HEK293 (cell line): Measurements from ENCODE around the gene NFE2L3.

Source experiments
- CTCF ChIA-PET: fragments of 350-600 bp; formaldehyde crosslinking; extraction: SDS; loops from one replicate; lab custom pipeline; 2021; ENCODE audit warnings: antibody characterized with exemption; lab: Yijun Ruan, JAX
- POLR2A ChIA-PET: fragments of 300-600 bp; formaldehyde crosslinking; extraction: SDS; loops from one replicate; lab custom pipeline; 2020; ENCODE audit warnings: antibody characterized with exemption, inconsistent platforms; lab: Yijun Ruan, JAX
- H3K27ac ChIP-seq: fragments of 200-500 bp; sonication (Bioruptor generic); 2 replicates; pipeline ENCODE4 v1.5.1; 2014; ENCODE audit warnings: low read depth, low read length, control low read depth, inconsistent platforms; ENCODE audit errors: extremely low read depth
- H3K36me3 ChIP-seq, 2 experiments: fragments of 200-500 bp in 1 of 2; sonication (Bioruptor generic) in 1 of 2; 1 replicate in 1 of 2; 2 replicates in 1 of 2; pipeline ENCODE4 v1.5.1; 2014 to 2017; ENCODE audit warnings: inconsistent platforms in 2 of 2, low read length in 2 of 2; ENCODE audit not compliant: control insufficient read depth in 2 of 2, insufficient read depth in 1 of 2
- H3K4me1 ChIP-seq: fragments of 200-500 bp; sonication (Bioruptor generic); 2 replicates; pipeline ENCODE4 v1.5.1; 2014; ENCODE audit warnings: mild to moderate bottlenecking, low read length, inconsistent platforms; ENCODE audit not compliant: control insufficient read depth, insufficient read depth
- H3K4me3 ChIP-seq: 2 replicates; pipeline ENCODE4 v1.5.1; 2011; ENCODE audit warnings: low read depth, mild to moderate bottlenecking, control low read depth, low read length, moderate library complexity
- H3K9me3 ChIP-seq: fragments of 200-500 bp; sonication (Bioruptor generic); 2 replicates; pipeline ENCODE4 v1.5.1; 2014; ENCODE audit warnings: low read depth, low read length, inconsistent platforms; ENCODE audit not compliant: control insufficient read depth, insufficient read depth
- ATF2 ChIP-seq: fragments of 450-650 bp; formaldehyde crosslinking; IDR thresholded peaks from 2 replicates; pipeline ENCODE4 v1.5.1; 2016; ENCODE audit warnings: missing biosample characterization, missing genetic modification characterization, low read depth
- HOXC10 ChIP-seq: sonication (generic); formaldehyde crosslinking; IDR thresholded peaks from 2 replicates; pipeline ENCODE4 v1.8.1; 2023; ENCODE audit warnings: mild to moderate bottlenecking, missing genetic modification reagents
- IKZF3 ChIP-seq: fragments of 450-650 bp; IDR thresholded peaks from 2 replicates; pipeline ENCODE4 v1.5.0; 2018; ENCODE audit warnings: missing biosample characterization, mild to moderate bottlenecking, missing genetic modification characterization, moderate library complexity
- OVOL3 ChIP-seq: fragments of 450-650 bp; formaldehyde crosslinking; IDR thresholded peaks from 2 replicates; pipeline ENCODE4 v1.5.1; 2016; ENCODE audit warnings: missing biosample characterization, missing genetic modification characterization
- PRDM6 ChIP-seq: fragments of 450-650 bp; formaldehyde crosslinking; IDR thresholded peaks from 2 replicates; pipeline ENCODE4 v1.5.1; 2017; ENCODE audit warnings: missing biosample characterization, missing genetic modification characterization
- SCRT1 ChIP-seq: fragments of 450-650 bp; formaldehyde crosslinking; IDR thresholded peaks from 2 replicates; pipeline ENCODE4 v1.5.1; 2016; ENCODE audit warnings: missing biosample characterization, missing genetic modification characterization, borderline replicate concordance
- ZNF354C ChIP-seq: fragments of 450-650 bp; formaldehyde crosslinking; IDR thresholded peaks from 2 replicates; pipeline ENCODE4 v1.5.1; 2016; ENCODE audit warnings: missing biosample characterization, missing genetic modification characterization, low read depth, borderline replicate concordance
- ZNF37A ChIP-seq: fragments of 450-650 bp; IDR thresholded peaks from 2 replicates; pipeline ENCODE4 v1.5.1; 2018; ENCODE audit warnings: missing biosample characterization, missing genetic modification characterization
- ZNF580 ChIP-seq: fragments of 450-650 bp; formaldehyde crosslinking; IDR thresholded peaks from 2 replicates; pipeline ENCODE4 v1.5.1; 2016; ENCODE audit warnings: missing biosample characterization, missing genetic modification characterization
- ZNF629 ChIP-seq: fragments of 450-650 bp; formaldehyde crosslinking; IDR thresholded peaks from 2 replicates; pipeline ENCODE4 v1.5.1; 2017; ENCODE audit warnings: missing biosample characterization, missing genetic modification characterization
- ZNF654 ChIP-seq: fragments of 450-650 bp; formaldehyde crosslinking; IDR thresholded peaks from 2 replicates; pipeline ENCODE4 v1.5.1; 2016; ENCODE audit warnings: low read depth, missing biosample characterization, missing genetic modification characterization
- ZNF677 ChIP-seq: fragments of 450-650 bp; IDR thresholded peaks from 2 replicates; pipeline ENCODE4 v1.5.0; 2018; ENCODE audit warnings: missing biosample characterization, mild to moderate bottlenecking, missing genetic modification characterization, moderate library complexity
- ZNF777 ChIP-seq: fragments of 450-650 bp; formaldehyde crosslinking; IDR thresholded peaks from 2 replicates; pipeline ENCODE4 v1.5.1; 2017; ENCODE audit warnings: missing biosample characterization, missing genetic modification characterization, borderline replicate concordance
- ZNF785 ChIP-seq: fragments of 450-650 bp; formaldehyde crosslinking; IDR thresholded peaks from 2 replicates; pipeline ENCODE4 v1.5.1; 2016; ENCODE audit warnings: missing biosample characterization, missing genetic modification characterization
- ZSCAN16 ChIP-seq: fragments of 450-650 bp; formaldehyde crosslinking; IDR thresholded peaks from 2 replicates; pipeline ENCODE4 v1.5.1; 2016; ENCODE audit warnings: missing biosample characterization, missing genetic modification characterization
- ZXDB ChIP-seq: fragments of 450-650 bp; formaldehyde crosslinking; IDR thresholded peaks from 2 replicates; pipeline ENCODE4 v1.5.1; 2016; ENCODE audit warnings: missing biosample characterization, missing genetic modification characterization
- TF ChIP-seq, protein P1 (sequence below): fragments of 450-650 bp; formaldehyde crosslinking; IDR thresholded peaks from 2 replicates; pipeline ENCODE4 v1.5.1; 2016; ENCODE audit warnings: missing biosample characterization, missing genetic modification characterization, borderline replicate concordance

The NFE2L3 gene

GRCh38 chr7:26185844-26186180 lies 33.8 kb downstream of the NFE2L3 start:
- TF ChIP-seq ZXDB = no peak
- no peak for TF ChIP-seq ZNF777 (tag by site-specific recombination)
- TF ChIP-seq ZNF785 (tag by site-specific recombination) = no peak
- no peak for TF ChIP-seq OVOL3 (tag by site-specific recombination)
- no peak for TF ChIP-seq ZNF654
- TF ChIP-seq, protein P1, sequence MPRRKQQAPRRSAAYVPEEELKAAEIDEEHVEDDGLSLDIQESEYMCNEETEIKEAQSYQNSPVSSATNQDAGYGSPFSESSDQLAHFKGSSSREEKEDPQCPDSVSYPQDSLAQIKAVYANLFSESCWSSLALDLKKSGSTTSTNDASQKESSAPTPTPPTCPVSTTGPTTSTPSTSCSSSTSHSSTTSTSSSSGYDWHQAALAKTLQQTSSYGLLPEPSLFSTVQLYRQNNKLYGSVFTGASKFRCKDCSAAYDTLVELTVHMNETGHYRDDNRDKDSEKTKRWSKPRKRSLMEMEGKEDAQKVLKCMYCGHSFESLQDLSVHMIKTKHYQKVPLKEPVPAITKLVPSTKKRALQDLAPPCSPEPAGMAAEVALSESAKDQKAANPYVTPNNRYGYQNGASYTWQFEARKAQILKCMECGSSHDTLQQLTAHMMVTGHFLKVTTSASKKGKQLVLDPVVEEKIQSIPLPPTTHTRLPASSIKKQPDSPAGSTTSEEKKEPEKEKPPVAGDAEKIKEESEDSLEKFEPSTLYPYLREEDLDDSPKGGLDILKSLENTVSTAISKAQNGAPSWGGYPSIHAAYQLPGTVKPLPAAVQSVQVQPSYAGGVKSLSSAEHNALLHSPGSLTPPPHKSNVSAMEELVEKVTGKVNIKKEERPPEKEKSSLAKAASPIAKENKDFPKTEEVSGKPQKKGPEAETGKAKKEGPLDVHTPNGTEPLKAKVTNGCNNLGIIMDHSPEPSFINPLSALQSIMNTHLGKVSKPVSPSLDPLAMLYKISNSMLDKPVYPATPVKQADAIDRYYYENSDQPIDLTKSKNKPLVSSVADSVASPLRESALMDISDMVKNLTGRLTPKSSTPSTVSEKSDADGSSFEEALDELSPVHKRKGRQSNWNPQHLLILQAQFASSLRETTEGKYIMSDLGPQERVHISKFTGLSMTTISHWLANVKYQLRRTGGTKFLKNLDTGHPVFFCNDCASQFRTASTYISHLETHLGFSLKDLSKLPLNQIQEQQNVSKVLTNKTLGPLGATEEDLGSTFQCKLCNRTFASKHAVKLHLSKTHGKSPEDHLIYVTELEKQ = no peak
- no peak for TF ChIP-seq HOXC10 (CRISPR knock-in tag)
- no peaks in the 10 kb centered on the region; the same call in 1 of the 2 replicates for H3K4me1 ChIP-seq
- peaks cover 20 to 31% of the 10 kb centered on the region in 2 experiments; a peak in 2 of 3 replicates for H3K36me3 ChIP-seq
- H3K27ac ChIP-seq = no peak overlapping the region
- POLR2A ChIA-PET = interaction anchor here (0.7 kb wide), 1 partner anchor 9 kb away, joined by 6 read pairs; no protein-coding TSS in a partner anchor
- no peaks in the 10 kb centered on the region for H3K9me3 ChIP-seq
- CTCF ChIA-PET = interaction anchor here (0.7 kb wide), 1 partner anchor 102 kb away, joined by 4 read pairs; no protein-coding TSS in a partner anchor
- no peak overlapping the region for H3K4me3 ChIP-seq

DNA sequence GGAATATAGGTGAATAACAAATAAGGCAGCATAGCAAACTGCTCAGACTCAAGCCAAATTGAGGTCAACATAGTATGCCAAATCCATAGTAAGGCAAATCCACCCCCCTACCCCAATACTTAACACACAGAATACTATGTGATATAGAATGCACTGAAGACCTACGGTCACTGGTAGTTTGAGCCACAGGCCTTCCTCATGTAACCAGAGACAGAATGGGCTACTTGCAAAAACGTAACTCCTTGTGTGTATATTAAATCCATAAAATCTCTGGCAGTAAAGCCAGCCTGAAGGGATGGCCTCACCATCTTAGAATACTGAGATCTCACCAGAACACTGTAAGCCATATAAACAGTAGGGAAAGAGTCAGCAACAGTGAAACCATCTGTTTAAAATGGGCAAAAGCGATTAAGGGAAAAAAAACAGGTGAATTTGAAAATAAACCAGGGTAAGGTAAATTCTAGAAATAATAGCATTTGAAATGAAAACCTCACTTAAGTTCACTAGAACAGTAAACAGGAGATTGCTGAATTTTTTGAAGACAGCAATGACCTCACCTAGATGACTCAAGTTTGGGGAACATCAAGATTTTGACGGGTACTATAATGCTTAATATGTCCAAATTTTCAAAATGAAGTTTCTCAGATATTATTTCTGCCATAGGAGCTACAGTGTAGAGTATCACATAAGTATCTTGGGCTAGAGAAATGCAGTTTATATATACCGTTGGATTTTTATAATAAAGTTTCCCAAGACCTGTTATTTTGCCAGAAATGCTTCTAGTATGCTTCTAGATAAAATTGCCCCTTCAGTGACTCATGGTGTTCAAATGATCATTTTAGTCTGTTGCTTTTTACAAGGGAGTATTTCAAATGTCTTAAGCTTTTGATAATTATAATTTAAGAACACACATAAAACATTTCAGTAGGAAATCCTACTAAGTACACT lies 34.6 kb downstream of the NFE2L3 start:
- CTCF ChIA-PET = interaction anchor here (0.6 to 0.8 kb wide), 2 partner anchors 96 to 294 kb away, joined by 3 to 4 read pairs; no protein-coding TSS in a partner anchor
- H3K27ac ChIP-seq = no peak overlapping the region

More for the DNA sequence above, 34.6 kb downstream of the NFE2L3 start:
- no peak overlapping the region for H3K4me3 ChIP-seq
- peaks cover 28 to 39% of the 10 kb centered on the region in 2 experiments for H3K36me3 ChIP-seq
- H3K9me3 ChIP-seq = no peaks in the 10 kb centered on the region
- TF ChIP-seq ZNF37A (tag by site-specific recombination) (no peak), SCRT1 (tag by site-specific recombination) (peak; percentile 14; the same call in 1 of the 2 replicates), ZNF580 (tag by site-specific recombination) (no peak), IKZF3 (tag by site-specific recombination) (0 out of 2 replicates have a peak, but pooled peaks have one; percentile 29), ZNF677 (tag by site-specific recombination) (no peak), ZNF354C (no peak), PRDM6 (tag by site-specific recombination) (peak; percentile 24), ZSCAN16 (tag by site-specific recombination) (no peak), ZNF629 (tag by site-specific recombination) (peak; percentile 36; the same call in 1 of the 2 replicates), ATF2 (tag by site-specific recombination) (0 out of 2 replicates have a peak, but pooled peaks have one; percentile 6)
- POLR2A ChIA-PET = interaction anchor here (0.7 to 3.7 kb wide), 5 partner anchors 12 to 95 kb away, joined by 3 to 56 read pairs (median 9); partner anchors contain the start of genes CBX3 and HNRNPA2B1
- H3K4me1 ChIP-seq = no peaks in the 10 kb centered on the region; the same call in 1 of the 2 replicates
